Breast epithelium (tissue), 4 donors: Measurements from ENCODE around the gene KLHDC4. TPM values are rescaled to one million over a fixed set of nuclear protein-coding genes. Genes with fewer than 3 reads are reported as not detected.
"Not testable (repeated sequence)": the region's sequence is repeated elsewhere in the genome, so short reads cannot be mapped to it uniquely, and the experiment has no call there.

Experiments used
- DNase-seq, 2 donors: peaks; one replicate each; pipeline ENCODE4 v3.0.0-alpha.2; 2019; ENCODE audit warnings: low spot score in 2 of 2
- H3K27ac ChIP-seq, 2 donors: fragments of 200-600 bp; sonication (generic) in 1 of 2; one replicate each; pipeline ENCODE4 v1.5.1; 2016 to 2019; ENCODE audit warnings: mild to moderate bottlenecking in 1 of 2
- H3K27me3 ChIP-seq, 2 donors: fragments of 200-600 bp; sonication (generic) in 1 of 2; one replicate each; pipeline versions ENCODE4 v1.5.1 to v1.6.0; 2017 to 2019; ENCODE audit warnings: control low read depth in 1 of 2, mild to moderate bottlenecking in 1 of 2
- H3K36me3 ChIP-seq: fragments of 200-600 bp; one replicate; pipeline ENCODE4 v1.5.1; 2019
- H3K4me1 ChIP-seq, 2 donors: fragments of 200-600 bp; sonication (generic); one replicate each; pipeline ENCODE4 v1.5.1; 2016 to 2019; ENCODE audit warnings: control low read depth in 1 of 2
- H3K4me3 ChIP-seq, 3 donors: fragments of 200-600 bp; sonication (generic); 1 replicate in 2 of 3; 2 replicates in 1 of 3; pipeline ENCODE4 v1.5.1; 2016 to 2019; ENCODE audit warnings: mild to moderate bottlenecking in 3 of 3, moderate library complexity in 2 of 3
- H3K9me3 ChIP-seq, 2 donors: fragments of 200-600 bp; sonication (generic) in 1 of 2; one replicate each; pipeline ENCODE4 v1.5.1; 2016 to 2019; ENCODE audit warnings: control low read depth in 1 of 2
- POLR2A ChIP-seq: fragments of 450-650 bp; IDR thresholded peaks from one replicate; pipeline ENCODE4 v1.6.1; 2016; ENCODE audit warnings: antibody characterized with exemption, mild to moderate bottlenecking, moderate library complexity
- POLR2AphosphoS5 ChIP-seq, 3 donors: sonication (generic); formaldehyde crosslinking; IDR thresholded peaks; one replicate each; pipeline ENCODE4 v1.6.1; 2017; ENCODE audit warnings: antibody characterized with exemption in 3 of 3
- intact Hi-C: fragments of 100-400 bp; cut with DNase I; formaldehyde crosslinking; loops from one replicate; pipeline ENCODE4 v1.15.1; 2023; ENCODE audit warnings: low total_unique reads
- total RNA-seq, 3 donors: library from RNA; depleted of rRNA; stranded (reverse); fragments of >200 nt; gene quantifications; one replicate each; pipeline ENCODE4 v1.1.0, GENCODE V29; 2016
- TF ChIP-seq, protein P1 (sequence below), 3 donors: fragments of 450-650 bp; IDR thresholded peaks; one replicate each; pipeline ENCODE4 v1.5.1; 2016 to 2017; ENCODE audit warnings: antibody characterized with exemption in 3 of 3, mild to moderate bottlenecking in 3 of 3, moderate library complexity in 3 of 3

The KLHDC4 gene
- total RNA-seq, 3 donors from 2014 or later, result 25.9 to 35.6 (median 32.4) TPM

DNA sequence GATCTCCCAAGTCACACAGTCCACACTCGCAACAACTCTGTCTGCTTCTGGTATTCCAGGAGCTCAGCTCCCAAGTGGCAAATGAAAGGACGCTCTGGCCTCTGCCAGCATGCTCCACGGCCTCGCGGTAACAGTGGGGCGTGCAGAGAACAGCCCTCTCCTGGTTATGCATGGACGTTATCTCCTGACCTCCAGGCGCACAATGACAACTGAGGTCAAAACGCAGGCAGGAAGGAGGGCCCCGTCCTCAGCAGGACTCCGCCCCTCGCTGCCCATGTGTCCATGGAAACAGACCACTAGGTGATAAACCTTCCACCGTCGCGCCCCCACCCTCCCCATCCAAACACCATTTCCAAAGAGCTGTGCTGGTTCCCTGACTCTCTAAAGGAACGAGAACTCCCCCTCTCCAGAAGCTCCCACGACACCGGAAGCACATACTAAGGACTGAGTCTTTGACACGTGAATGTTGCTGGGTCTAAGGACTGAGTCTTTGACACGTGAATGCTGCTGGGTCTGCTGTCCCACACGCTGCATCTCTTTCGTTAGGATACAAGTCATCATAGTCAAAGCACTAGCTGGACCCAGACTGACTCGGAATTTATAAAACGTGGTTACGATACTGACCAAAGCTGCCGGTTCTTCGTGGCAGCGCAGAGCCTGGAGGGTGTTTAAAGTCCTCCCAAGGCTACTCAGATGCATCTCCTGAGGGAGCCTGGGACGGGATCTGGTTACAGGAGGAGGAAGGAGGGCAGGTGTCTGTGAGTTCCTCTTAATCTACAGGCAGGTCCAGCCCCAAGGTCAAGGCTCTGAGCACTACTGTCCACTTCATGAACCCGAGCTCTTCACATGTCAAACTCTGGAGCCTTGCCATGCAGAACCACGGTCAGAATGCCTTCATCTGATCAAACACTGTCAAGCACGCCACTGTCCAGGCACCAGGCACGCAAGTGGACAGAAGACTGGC is 43.9 kb downstream of the KLHDC4 start:
- Histone ChIP-seq H3K27ac (no peak overlapping the region), H3K4me3 (no peak overlapping the region), H3K9me3 (no peaks in the 10 kb centered on the region), H3K4me1 (no peaks in the 10 kb centered on the region), H3K36me3 (no peaks in the 10 kb centered on the region), H3K27me3 (no peaks in the 10 kb centered on the region)
- DNase-seq, result no peak
- intact Hi-C loops, result no loop called here
- TF ChIP-seq POLR2AphosphoS5 (IDR thresholded peaks at IDR 0.05) (no peak), POLR2A (no peak)
- TF ChIP-seq, protein P1, sequence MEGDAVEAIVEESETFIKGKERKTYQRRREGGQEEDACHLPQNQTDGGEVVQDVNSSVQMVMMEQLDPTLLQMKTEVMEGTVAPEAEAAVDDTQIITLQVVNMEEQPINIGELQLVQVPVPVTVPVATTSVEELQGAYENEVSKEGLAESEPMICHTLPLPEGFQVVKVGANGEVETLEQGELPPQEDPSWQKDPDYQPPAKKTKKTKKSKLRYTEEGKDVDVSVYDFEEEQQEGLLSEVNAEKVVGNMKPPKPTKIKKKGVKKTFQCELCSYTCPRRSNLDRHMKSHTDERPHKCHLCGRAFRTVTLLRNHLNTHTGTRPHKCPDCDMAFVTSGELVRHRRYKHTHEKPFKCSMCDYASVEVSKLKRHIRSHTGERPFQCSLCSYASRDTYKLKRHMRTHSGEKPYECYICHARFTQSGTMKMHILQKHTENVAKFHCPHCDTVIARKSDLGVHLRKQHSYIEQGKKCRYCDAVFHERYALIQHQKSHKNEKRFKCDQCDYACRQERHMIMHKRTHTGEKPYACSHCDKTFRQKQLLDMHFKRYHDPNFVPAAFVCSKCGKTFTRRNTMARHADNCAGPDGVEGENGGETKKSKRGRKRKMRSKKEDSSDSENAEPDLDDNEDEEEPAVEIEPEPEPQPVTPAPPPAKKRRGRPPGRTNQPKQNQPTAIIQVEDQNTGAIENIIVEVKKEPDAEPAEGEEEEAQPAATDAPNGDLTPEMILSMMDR (IDR thresholded peaks at IDR 0.05), result no peak

DNA sequence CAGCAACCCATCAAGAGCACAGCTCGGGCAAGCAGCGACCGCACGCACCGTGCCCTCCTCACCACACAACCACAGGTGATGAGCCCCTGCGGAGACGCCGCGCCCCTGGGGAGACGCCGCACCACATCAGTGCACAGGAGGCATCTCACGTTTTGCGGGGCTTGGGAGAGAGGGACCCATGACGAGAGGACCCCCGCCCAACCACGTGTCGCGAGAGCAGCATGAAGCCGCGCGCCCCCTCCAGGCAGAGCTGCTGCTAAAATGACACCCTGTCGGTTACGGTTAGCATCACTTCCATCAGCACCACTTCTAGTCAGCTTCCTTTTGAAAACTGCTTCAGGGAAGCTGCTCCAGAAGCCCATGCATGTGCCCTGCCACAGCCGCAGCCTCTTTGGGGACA is 45.3 kb downstream of the KLHDC4 start:
- TF ChIP-seq POLR2A (no peak), POLR2AphosphoS5 (IDR thresholded peaks at IDR 0.05) (no peak)
- TF ChIP-seq, protein P1 (IDR thresholded peaks at IDR 0.05), result no peak
- Histone ChIP-seq H3K4me1 (no peaks in the 10 kb centered on the region), H3K36me3 (no peaks in the 10 kb centered on the region), H3K27me3 (no peaks in the 10 kb centered on the region), H3K4me3 (no peak overlapping the region), H3K9me3 (no peaks in the 10 kb centered on the region), H3K27ac (no peak overlapping the region)
- DNase-seq, result no peak
- intact Hi-C loops, result no loop called here

DNA sequence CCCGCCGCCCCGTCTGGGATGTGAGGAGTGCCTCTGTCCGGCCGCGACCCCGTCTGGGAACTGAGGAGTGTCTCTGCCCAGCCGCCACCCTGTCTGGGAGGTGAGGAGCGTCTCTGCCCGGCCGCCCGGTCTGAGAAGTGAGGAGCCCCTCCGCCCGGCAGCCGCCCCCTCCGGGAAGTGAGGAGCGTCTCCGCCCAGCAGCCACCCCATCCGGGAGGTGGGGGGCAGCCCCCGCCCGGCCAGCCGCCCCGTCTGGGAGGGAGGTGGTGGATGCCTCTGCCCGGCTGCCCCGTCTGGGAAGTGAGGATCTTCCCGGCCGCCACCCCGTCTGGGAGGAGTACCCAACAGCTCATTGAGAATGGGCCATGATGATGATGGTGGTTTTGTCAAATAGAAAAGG is 47.0 kb downstream of the KLHDC4 start:
- H3K9me3 ChIP-seq, H3K4me3 ChIP-seq, intact Hi-C loops, H3K27ac ChIP-seq, H3K4me1 ChIP-seq, H3K27me3 ChIP-seq, H3K36me3 ChIP-seq, DNase-seq: not testable (repeated sequence)

DNA sequence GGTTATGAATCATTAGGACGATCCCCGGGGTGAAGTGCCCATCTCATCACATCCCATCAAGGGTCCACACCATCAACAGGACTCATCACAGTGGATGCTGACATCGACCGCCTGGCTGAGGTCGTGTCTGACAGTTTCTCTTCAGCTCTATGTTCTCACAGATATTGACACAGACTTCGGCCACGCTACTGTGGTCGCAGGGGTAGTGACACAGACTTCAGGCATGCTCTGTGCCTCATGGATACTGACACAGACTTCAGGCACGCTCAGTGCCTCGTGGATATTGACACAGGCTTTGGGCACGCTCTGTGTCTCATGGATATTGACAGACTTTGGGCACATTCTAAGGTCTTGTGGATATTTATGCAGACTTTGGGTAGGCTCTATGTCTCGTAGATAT is 50.1 kb downstream of the KLHDC4 start:
- Histone ChIP-seq H3K4me3 (no peak overlapping the region), H3K27ac (no peak overlapping the region), H3K27me3 (no peaks in the 10 kb centered on the region), H3K9me3 (no peaks in the 10 kb centered on the region), H3K4me1 (no peaks in the 10 kb centered on the region), H3K36me3 (no peaks in the 10 kb centered on the region)
- TF ChIP-seq POLR2A (no peak), POLR2AphosphoS5 (IDR thresholded peaks at IDR 0.05) (no peak)
- TF ChIP-seq, protein P1 (IDR thresholded peaks at IDR 0.05), result no peak
- intact Hi-C loops, result loop anchor here (2.0 kb wide), 1 partner anchor 53 kb away; no protein-coding TSS in a partner anchor
- DNase-seq, result no peak

DNA sequence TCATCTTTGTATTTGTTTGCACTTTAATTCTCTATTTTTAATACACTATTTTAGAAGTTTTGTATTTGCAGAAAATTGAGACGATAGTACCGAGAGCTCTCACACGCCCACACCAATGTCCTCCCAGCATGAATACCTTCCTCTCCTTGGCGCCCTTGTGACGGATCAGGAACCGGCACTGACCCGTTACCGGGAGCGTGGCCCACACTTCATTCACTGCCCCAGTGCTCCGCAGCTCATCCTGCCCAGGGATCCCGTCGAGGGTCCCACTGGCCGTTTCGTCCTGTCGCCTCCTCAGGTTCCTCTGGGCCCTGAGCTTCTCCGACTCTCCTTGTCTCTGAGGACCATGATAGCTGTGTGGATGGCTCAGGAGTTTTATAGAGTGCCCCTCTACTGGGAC is 50.6 kb downstream of the KLHDC4 start:
- Histone ChIP-seq H3K4me1 (no peaks in the 10 kb centered on the region), H3K4me3 (no peak overlapping the region), H3K27me3 (no peaks in the 10 kb centered on the region), H3K9me3 (no peaks in the 10 kb centered on the region), H3K36me3 (no peaks in the 10 kb centered on the region), H3K27ac (no peak overlapping the region)
- DNase-seq, result no peak
- no peak for TF ChIP-seq POLR2A
- TF ChIP-seq, protein P1 (IDR thresholded peaks at IDR 0.05), result no peak
- no peak for TF ChIP-seq POLR2AphosphoS5 (IDR thresholded peaks at IDR 0.05)
- intact Hi-C loops, result loop anchor here (2.0 kb wide), 1 partner anchor 54 kb away; no protein-coding TSS in a partner anchor
